Naive thymus-derived CD4-positive, alpha-beta T cell (primary cell): Measurements from ENCODE around the gene SENP1. TPM values are rescaled to one million over a fixed set of nuclear protein-coding genes. Genes with fewer than 3 reads are reported as not detected.

ENCODE experiments used
- ATAC-seq: fragments of 150-1000 bp; cut with Tn5 transposase; 2 replicates; pipeline ENCODE4 v1.10.0; 2021; ENCODE audit warnings: mild to moderate bottlenecking, moderate library complexity
- CTCF ChIA-PET: fragments of 350-600 bp; sonication (Branson Sonifier 250); formaldehyde crosslinking; loops from one replicate; lab custom pipeline; 2021; ENCODE audit warnings: antibody characterized with exemption; lab: Charles Lee
- POLR2A ChIA-PET: fragments of 350-600 bp; sonication (Branson Sonifier 250); formaldehyde crosslinking; loops from one replicate; lab custom pipeline; 2021; ENCODE audit warnings: antibody characterized with exemption, inconsistent platforms; lab: Charles Lee
- DNase-seq, 9 donors: peaks; one replicate each; pipeline versions ENCODE4 v3.0.0 to v3.0.0-alpha.2; 2020 to 2022; ENCODE audit warnings: mixed read lengths in 1 of 9
- H3K27ac ChIP-seq: one replicate; pipeline ENCODE4 v1.7.0; 2013; ENCODE audit warnings: mild to moderate bottlenecking, low read depth, low read length, moderate library complexity
- H3K27me3 ChIP-seq, 2 donors: one replicate each; pipeline ENCODE4 v1.7.0; 2013; ENCODE audit warnings: low read length in 2 of 2, mild to moderate bottlenecking in 2 of 2, moderate library complexity in 2 of 2; ENCODE audit not compliant: control insufficient read depth in 2 of 2, insufficient read depth in 2 of 2
- H3K36me3 ChIP-seq, 3 experiments: 1 replicate in 2 of 3; 2 replicates in 1 of 3; pipeline ENCODE4 v1.7.0; 2013; ENCODE audit warnings: low read length in 3 of 3, mild to moderate bottlenecking in 3 of 3, moderate library complexity in 1 of 3; ENCODE audit not compliant: insufficient read depth in 3 of 3, control insufficient read depth in 2 of 3
- H3K4me1 ChIP-seq, 2 donors: one replicate each; pipeline ENCODE4 v1.7.0; 2013; ENCODE audit warnings: low read length in 2 of 2, mild to moderate bottlenecking in 2 of 2, moderate library complexity in 1 of 2; ENCODE audit not compliant: control insufficient read depth in 2 of 2, insufficient read depth in 2 of 2
- H3K4me3 ChIP-seq: 2 replicates; pipeline ENCODE4 v1.7.0; 2013; ENCODE audit warnings: mild to moderate bottlenecking, low read length
- H3K9me3 ChIP-seq, 3 experiments: 1 replicate in 2 of 3; 2 replicates in 1 of 3; pipeline ENCODE4 v1.7.0; 2013; ENCODE audit warnings: low read length in 3 of 3; ENCODE audit not compliant: control insufficient read depth in 2 of 3
- H3K27ac Mint-ChIP-seq, 9 donors: one replicate each; pipeline ENCODE4 v1.8.0; 2020 to 2022; ENCODE audit warnings: mixed read lengths in 9 of 9, mild to moderate bottlenecking in 8 of 9, moderate library complexity in 5 of 9, inconsistent platforms in 2 of 9
- H3K27me3 Mint-ChIP-seq, 5 donors: one replicate each; pipeline ENCODE4 v1.8.0; 2021 to 2022; ENCODE audit warnings: mixed read lengths in 5 of 5, mild to moderate bottlenecking in 1 of 5
- H3K36me3 Mint-ChIP-seq, 5 donors: one replicate each; pipeline ENCODE4 v1.8.0; 2020 to 2022; ENCODE audit warnings: mixed read lengths in 5 of 5, mild to moderate bottlenecking in 3 of 5, inconsistent platforms in 1 of 5
- H3K4me1 Mint-ChIP-seq, 7 donors: one replicate each; pipeline ENCODE4 v1.8.0; 2020 to 2022; ENCODE audit warnings: mixed read lengths in 7 of 7, mild to moderate bottlenecking in 3 of 7, inconsistent platforms in 1 of 7
- H3K4me3 Mint-ChIP-seq, 10 donors: one replicate each; pipeline ENCODE4 v1.8.0; 2020 to 2022; ENCODE audit warnings: mild to moderate bottlenecking in 10 of 10, mixed read lengths in 10 of 10, moderate library complexity in 6 of 10, inconsistent platforms in 2 of 10
- H3K9me3 Mint-ChIP-seq, 11 donors: one replicate each; pipeline ENCODE4 v1.8.0; 2020 to 2022; ENCODE audit warnings: mixed read lengths in 11 of 11, mild to moderate bottlenecking in 4 of 11, inconsistent platforms in 1 of 11, moderate library complexity in 1 of 11
- intact Hi-C, 2 donors: fragments of 100-400 bp; cut with micrococcal nuclease; formaldehyde crosslinking; loops; one replicate each; pipeline ENCODE4 v1.15.1; 2023
- polyA plus RNA-seq, 2 donors: library from polyadenylated mRNA; unstranded; fragments of 300-500 nt; fragmentation: Illumina TruSeq; gene quantifications; one replicate each; pipeline ENCODE4 v1.2.3, GENCODE V29; 2021
- total RNA-seq, 6 experiments: library from RNA in 5 of 6; stranded (reverse) in 5 of 6; gene quantifications; 1 replicate in 5 of 6; 2 replicates in 1 of 6; pipeline ENCODE4 v1.2.3 and lab custom pipeline; 2021 to 2026

SENP1 gene
- total and polyA plus RNA-seq, 7 experiments from 2014 or later = 12.0 to 41.9 (median 23.2) TPM

DNA sequence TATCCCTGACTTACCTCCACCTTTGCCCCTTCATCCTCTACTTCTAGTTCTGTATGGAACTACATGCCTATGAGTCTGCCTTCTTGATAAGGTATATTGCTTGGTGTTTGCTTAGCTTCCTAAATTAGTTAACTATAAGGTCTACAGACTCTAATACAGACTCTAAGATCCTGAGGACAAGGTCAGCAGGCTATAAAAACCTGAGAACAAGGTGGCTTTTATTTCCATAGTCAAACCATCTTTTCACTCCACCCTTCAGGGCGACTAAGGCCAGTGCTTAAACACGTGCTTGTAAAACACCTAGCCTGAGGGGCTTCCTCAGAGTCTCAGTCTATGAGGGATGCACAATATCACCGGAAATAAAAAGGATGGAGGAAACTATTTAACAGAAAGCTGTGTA is 65.5 kb downstream of the SENP1 start:
- peaks cover 0 to 13% (median 8%) of the 10 kb centered on the region in 7 donors for H3K4me1 Mint-ChIP-seq
- no peak overlapping the region for H3K4me3 Mint-ChIP-seq
- Histone ChIP-seq H3K36me3 (peaks cover 0 to 11% (median 7%) of the 10 kb centered on the region in 3 experiments), H3K27ac (no peak overlapping the region), H3K9me3 (no peaks in the 10 kb centered on the region), H3K27me3 (no peaks in the 10 kb centered on the region), H3K4me3 (no peak overlapping the region), H3K4me1 (no peaks in the 10 kb centered on the region)
- ChIA-PET POLR2A (no interaction called here), CTCF (no interaction called here)
- H3K27me3 Mint-ChIP-seq = no peaks in the 10 kb centered on the region
- no peaks in the 10 kb centered on the region for H3K9me3 Mint-ChIP-seq
- H3K27ac Mint-ChIP-seq = no peak overlapping the region
- ATAC-seq (no peak), DNase-seq (no peak)
- peaks cover 0 to 21% (median 2%) of the 10 kb centered on the region in 5 donors for H3K36me3 Mint-ChIP-seq
- intact Hi-C loops = no loop called here

DNA sequence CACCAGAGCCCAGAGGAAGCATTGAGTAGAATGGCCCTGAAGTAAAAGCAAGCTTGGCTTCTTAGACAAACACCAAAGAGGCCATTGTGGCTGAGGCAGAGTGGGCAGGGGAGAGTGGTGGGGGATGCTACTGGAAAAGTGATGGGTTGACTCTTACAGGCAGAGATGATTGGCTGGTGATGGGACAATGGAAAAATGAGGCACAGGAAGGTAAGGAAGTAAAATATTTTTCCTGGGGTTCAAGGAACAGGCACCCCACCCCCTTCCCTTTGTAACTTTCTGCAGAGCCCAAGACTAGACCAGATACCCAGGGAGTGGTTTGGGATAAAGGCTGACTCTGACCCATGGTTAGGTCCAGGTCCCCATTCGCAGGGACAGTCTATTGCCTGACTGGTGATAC is 66.7 kb downstream of the SENP1 start:
- ATAC-seq (no peak), DNase-seq (no peak)
- POLR2A ChIA-PET = no interaction called here
- Mint-ChIP-seq H3K27me3 (no peaks in the 10 kb centered on the region), H3K4me3 (no peak overlapping the region), H3K4me1 (peaks cover 0 to 13% (median 8%) of the 10 kb centered on the region in 7 donors), H3K9me3 (no peaks in the 10 kb centered on the region), H3K36me3 (peaks cover 0 to 10% (median 0%) of the 10 kb centered on the region in 5 donors), H3K27ac (peak overlapping the region in 1 of 9 donors; percentile 46)
- Histone ChIP-seq H3K27ac (no peak overlapping the region), H3K4me3 (no peak overlapping the region), H3K27me3 (no peaks in the 10 kb centered on the region), H3K36me3 (no peaks in the 10 kb centered on the region), H3K9me3 (no peaks in the 10 kb centered on the region), H3K4me1 (no peaks in the 10 kb centered on the region)
- CTCF ChIA-PET = no interaction called here
- intact Hi-C loops = no loop called here

DNA sequence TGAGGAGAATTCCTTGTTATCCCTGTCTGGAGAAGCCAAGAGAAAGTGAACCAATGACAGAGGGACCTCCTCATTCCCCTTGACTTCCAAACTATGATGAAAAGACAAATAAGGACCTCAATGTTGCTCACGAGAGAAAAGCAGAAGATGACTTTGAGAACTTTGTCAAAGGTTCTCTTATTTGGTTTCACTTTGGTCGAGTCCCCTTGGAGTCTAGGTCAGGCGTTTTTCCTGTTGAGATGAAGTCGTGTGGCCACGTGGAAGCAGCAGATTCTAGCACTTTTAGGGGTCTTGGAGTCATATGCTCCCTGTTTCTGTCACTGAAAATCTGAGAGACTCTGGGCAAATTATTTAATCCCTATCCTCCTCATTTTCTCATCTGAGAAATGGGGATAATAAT is 67.8 kb downstream of the SENP1 start:
- Histone ChIP-seq H3K4me3 (no peak overlapping the region), H3K4me1 (no peaks in the 10 kb centered on the region), H3K27me3 (no peaks in the 10 kb centered on the region), H3K9me3 (no peaks in the 10 kb centered on the region), H3K27ac (no peak overlapping the region), H3K36me3 (no peaks in the 10 kb centered on the region)
- Mint-ChIP-seq H3K4me1 (peaks cover 0 to 13% (median 8%) of the 10 kb centered on the region in 7 donors), H3K27me3 (no peaks in the 10 kb centered on the region), H3K27ac (no peak overlapping the region), H3K36me3 (no peaks in the 10 kb centered on the region), H3K9me3 (no peaks in the 10 kb centered on the region), H3K4me3 (peak overlapping the region in 1 of 10 donors; percentile 45)
- POLR2A ChIA-PET = no interaction called here
- ATAC-seq = no peak
- intact Hi-C loops = no loop called here
- no peak for DNase-seq
- CTCF ChIA-PET = no interaction called here

DNA sequence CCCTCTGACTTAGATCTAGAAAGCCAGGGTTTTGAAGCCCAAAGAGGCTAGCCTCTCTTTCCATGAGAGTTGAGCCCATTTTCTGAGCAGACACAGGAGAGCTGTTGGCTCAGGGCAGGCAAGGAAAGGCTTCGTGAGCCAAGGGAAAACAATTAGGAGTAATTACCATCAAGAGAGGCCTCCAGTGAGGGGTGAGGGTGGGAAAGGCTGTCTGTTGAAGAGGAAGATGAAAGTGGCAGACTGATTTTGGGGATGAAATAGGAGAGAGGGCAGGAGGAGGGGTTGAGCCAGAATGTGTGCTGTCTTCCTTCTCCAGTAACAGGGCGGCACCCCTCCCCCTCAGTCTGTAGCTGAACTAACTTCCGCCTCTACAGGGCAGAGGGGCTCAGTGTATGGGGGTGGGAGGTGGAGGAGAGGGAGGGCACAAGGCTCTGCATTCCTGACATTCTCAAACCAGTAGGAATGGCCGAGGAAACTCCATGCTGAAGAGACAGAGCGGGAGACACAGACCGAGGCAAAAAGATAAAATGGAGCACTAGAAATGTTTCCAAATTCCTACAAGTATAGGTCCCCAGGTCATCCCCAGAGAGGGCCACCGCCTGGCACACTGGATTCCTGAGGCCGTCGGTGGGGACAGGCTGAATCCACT is 68.5 kb downstream of the SENP1 start:
- H3K4me1 Mint-ChIP-seq = peaks cover 0 to 13% (median 8%) of the 10 kb centered on the region in 7 donors
- Histone ChIP-seq H3K4me3 (no peak overlapping the region), H3K27ac (no peak overlapping the region), H3K4me1 (no peaks in the 10 kb centered on the region), H3K27me3 (no peaks in the 10 kb centered on the region), H3K36me3 (no peaks in the 10 kb centered on the region), H3K9me3 (no peaks in the 10 kb centered on the region)
- CTCF ChIA-PET = no interaction called here
- no peaks in the 10 kb centered on the region for H3K27me3 Mint-ChIP-seq
- intact Hi-C loops = no loop called here
- no peak for ATAC-seq
- no peak for DNase-seq
- no peaks in the 10 kb centered on the region for H3K36me3 Mint-ChIP-seq
- H3K27ac Mint-ChIP-seq = peak overlapping the region in 1 of 9 donors; percentile 63
- H3K4me3 Mint-ChIP-seq = peak overlapping the region in 1 of 10 donors; percentile 45
- POLR2A ChIA-PET = no interaction called here
- no peaks in the 10 kb centered on the region for H3K9me3 Mint-ChIP-seq

DNA sequence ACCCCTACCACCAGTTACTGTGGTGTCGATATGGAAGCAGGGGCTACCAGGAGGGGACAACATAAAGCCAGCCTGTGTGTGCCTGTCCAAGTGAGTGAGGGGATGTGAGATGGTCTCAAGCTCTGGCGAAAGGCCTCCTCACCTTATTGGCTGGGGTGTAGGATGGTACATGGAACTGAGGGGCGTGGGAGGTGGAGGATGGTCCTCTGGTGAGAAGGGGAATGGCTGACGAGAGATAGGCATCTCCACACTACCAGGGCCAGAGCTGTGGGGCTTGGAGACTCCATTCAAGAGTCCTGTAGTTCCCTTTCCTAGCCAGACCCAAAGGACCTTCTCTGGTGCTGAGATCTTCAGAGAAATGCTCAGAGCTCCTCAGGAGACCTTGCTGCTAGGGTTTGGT is 69.1 kb downstream of the SENP1 start:
- intact Hi-C loops = no loop called here
- peak overlapping the region in 1 of 9 donors; percentile 39 for H3K27ac Mint-ChIP-seq

DNA sequence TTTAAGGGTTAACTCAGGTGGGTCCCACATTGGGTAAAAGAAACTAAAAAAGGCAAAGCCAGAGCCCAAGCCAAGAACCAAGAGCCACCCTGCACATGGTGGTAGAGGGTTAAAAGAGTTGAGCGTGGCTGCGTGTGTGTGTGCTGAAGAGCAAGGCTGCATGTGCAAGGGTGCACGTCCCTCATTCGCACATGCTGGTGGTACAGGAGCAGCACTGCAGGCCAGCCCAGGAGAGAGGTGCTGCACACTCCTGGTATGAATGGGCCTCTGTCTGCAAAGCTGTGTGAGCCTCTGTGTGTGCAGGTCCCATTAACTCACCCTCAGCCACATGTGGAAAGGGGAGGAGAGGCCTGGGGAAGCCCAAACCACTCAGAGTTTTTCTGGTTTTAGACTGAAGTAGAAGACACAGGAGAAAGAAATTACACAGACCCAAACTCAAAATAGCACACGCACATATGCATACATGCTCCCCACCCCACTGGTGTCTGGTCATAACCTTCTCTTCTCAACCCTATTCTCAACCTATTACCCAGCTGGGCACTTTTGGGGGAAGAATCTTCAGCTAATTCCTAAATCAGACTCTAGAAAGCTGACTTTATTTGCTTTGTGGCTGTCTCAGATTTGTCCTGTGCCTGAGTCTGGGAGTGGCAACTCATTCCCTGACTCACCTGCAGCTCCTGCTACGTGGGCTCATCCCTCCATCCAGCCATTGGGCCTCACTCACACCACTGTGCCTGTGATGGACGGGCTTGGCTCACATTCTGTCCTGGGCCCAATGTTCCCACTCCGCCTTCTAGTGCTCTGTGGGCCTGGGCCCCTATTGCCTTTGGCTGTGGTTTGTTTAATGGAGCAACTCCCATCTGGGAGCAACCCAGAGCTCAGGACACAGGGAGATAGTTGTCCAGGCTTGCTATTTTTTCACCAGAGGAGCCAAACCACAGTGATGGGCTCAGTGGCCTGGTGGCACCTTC is 70.8 kb downstream of the SENP1 start:
- intact Hi-C loops = no loop called here
- DNase-seq (no peak), ATAC-seq (no peak)
- ChIA-PET POLR2A (no interaction called here), CTCF (no interaction called here)
- H3K9me3 ChIP-seq = no peaks in the 10 kb centered on the region
- H3K4me1 ChIP-seq = no peaks in the 10 kb centered on the region
- H3K36me3 ChIP-seq = no peaks in the 10 kb centered on the region
- no peaks in the 10 kb centered on the region for H3K27me3 ChIP-seq
- no peaks in the 10 kb centered on the region for H3K27me3 Mint-ChIP-seq
- peaks cover 0 to 13% (median 8%) of the 10 kb centered on the region in 7 donors for H3K4me1 Mint-ChIP-seq
- no peaks in the 10 kb centered on the region for H3K9me3 Mint-ChIP-seq
- no peak overlapping the region for H3K27ac ChIP-seq
- H3K4me3 Mint-ChIP-seq = no peak overlapping the region
- no peak overlapping the region for H3K4me3 ChIP-seq
- H3K36me3 Mint-ChIP-seq = no peaks in the 10 kb centered on the region
- no peak overlapping the region for H3K27ac Mint-ChIP-seq

More for the DNA sequence above, 69.1 kb downstream of the SENP1 start:
- Histone ChIP-seq H3K4me3 (no peak overlapping the region), H3K27me3 (no peaks in the 10 kb centered on the region), H3K9me3 (no peaks in the 10 kb centered on the region), H3K36me3 (no peaks in the 10 kb centered on the region), H3K27ac (no peak overlapping the region), H3K4me1 (no peaks in the 10 kb centered on the region)
- H3K4me3 Mint-ChIP-seq = no peak overlapping the region
- H3K36me3 Mint-ChIP-seq = no peaks in the 10 kb centered on the region
- CTCF ChIA-PET = no interaction called here
- H3K27me3 Mint-ChIP-seq = no peaks in the 10 kb centered on the region
- ATAC-seq (no peak), DNase-seq (no peak)
- H3K9me3 Mint-ChIP-seq = no peaks in the 10 kb centered on the region
- POLR2A ChIA-PET = no interaction called here
- H3K4me1 Mint-ChIP-seq = peaks cover 0 to 13% (median 8%) of the 10 kb centered on the region in 7 donors
